Adrenal gland (tissue), 5 donors: ENCODE measurements around the gene ZBTB46.

Experiments
- CTCF ChIP-seq, 6 experiments: fragments of 450-650 bp in 4 of 6; fragments of 200-600 bp in 2 of 6; sonication (generic) in 1 of 6; IDR thresholded peaks; 1 replicate in 5 of 6; 2 replicates in 1 of 6; pipeline versions ENCODE4 v1.5.1 to v1.8.0; 2016 to 2021; ENCODE audit warnings: antibody characterized with exemption in 6 of 6, mild to moderate bottlenecking in 2 of 6, moderate library complexity in 1 of 6
- POLR2A ChIP-seq, 2 donors: fragments of 450-650 bp; IDR thresholded peaks; one replicate each; pipeline ENCODE4 v1.6.1; 2017; ENCODE audit warnings: antibody characterized with exemption in 2 of 2, mild to moderate bottlenecking in 2 of 2, moderate library complexity in 1 of 2
- donor health status: DM: no; HTN: no; CAD: no.

GRCh38 chr20:63775096-63775978, 55.7 kb downstream of the ZBTB46 start:
- TF ChIP-seq CTCF (IDR thresholded peaks at IDR 0.05) (peak; percentile 17 to 62 (median 38)), POLR2A (IDR thresholded peaks at IDR 0.05) (no peak)
